ENCODE results near the gene SPRR1A. TPM values are rescaled to one million over a fixed set of nuclear protein-coding genes. Genes with fewer than 3 reads are reported as not detected.

Gene SPRR1A
- total and polyA plus RNA-seq, 2 of the 4 experiments (the other 2 are of a cell fraction), result not detected

- intact Hi-C loops (cut with micrococcal nuclease) (no loop called here), in situ Hi-C loops (cut with MboI; ENCODE audit: low sequenced_read_pairs) (no loop called here), dilution Hi-C loops (cut with HindIII; ENCODE audit: low sequenced_read_pairs, unreplicated experiment) (no loop called here)
- Histone ChIP-seq H2BK5ac (ENCODE audit: low read depth, low read length, poor library complexity, severe bottlenecking) (no peak within 1 kb of the TSS), H2AFZ (replicated peaks; ENCODE audit: low read length, poor library complexity) (no peak within 1 kb of the TSS), H3K23ac (ENCODE audit: low read depth, low read length) (no peak within 1 kb of the TSS), H3K18ac (ENCODE audit: low read depth, low read length) (no peak within 1 kb of the TSS), H3K4me2 (ENCODE audit: low read depth, low read length) (no peak within 1 kb of the TSS), H4K8ac (ENCODE audit: low read depth in 2 of 2, low read length in 2 of 2) (no peak within 1 kb of the TSS), H2BK120ac (ENCODE audit: low read depth, low read length) (no peak within 1 kb of the TSS), H4K91ac (ENCODE audit: insufficient read depth, low read depth, low read length) (no peak within 1 kb of the TSS), H3K9me1 (ENCODE audit: insufficient read depth, low read length) (no peaks in the 10 kb centered on the region), H3K79me1 (ENCODE audit: low read depth in 1 of 2, low read length in 2 of 2) (no peaks in the 10 kb centered on the region), H2AK9ac (replicated peaks; ENCODE audit: low read depth, low read length, poor library complexity) (no peak within 1 kb of the TSS), H2BK15ac (ENCODE audit: low read depth, low read length) (no peak within 1 kb of the TSS), H3K36me3 (ENCODE audit: control insufficient read depth, insufficient read depth, low read length) (no peaks in the 10 kb centered on the region), H3K27me3 (ENCODE audit: control insufficient read depth, insufficient read depth, low read length) (no peaks in the 10 kb centered on the region), H3K14ac (replicated peaks; ENCODE audit: low read depth, low read length) (no peak within 1 kb of the TSS), H2AK5ac (ENCODE audit: low read depth, low read length) (no peak within 1 kb of the TSS), H3K4me1 (ENCODE audit: control insufficient read depth, insufficient read depth, low read length) (no peaks in the 10 kb centered on the region), H4K20me1 (ENCODE audit: insufficient read depth, low read length) (no peaks in the 10 kb centered on the region), H3K9ac (ENCODE audit: low read depth, low read length) (no peak within 1 kb of the TSS), H3K4ac (ENCODE audit: low read depth, low read length) (no peak within 1 kb of the TSS), H3K27ac (ENCODE audit: insufficient read depth, low read length) (no peak within 1 kb of the TSS), H3K56ac (ENCODE audit: extremely low read depth, insufficient read depth, low read length) (no peak within 1 kb of the TSS), H2BK20ac (ENCODE audit: low read depth, low read length) (no peak within 1 kb of the TSS), H3K4me3 (ENCODE audit: insufficient read depth, low read depth, low read length) (no peak within 1 kb of the TSS), H3K9me3 (ENCODE audit: control insufficient read depth, insufficient read depth, low read length) (no peaks in the 10 kb centered on the region), H4K5ac (ENCODE audit: low read depth, low read length) (no peak within 1 kb of the TSS)
- ATAC-seq (ENCODE audit: low read depth) (no peak), DNase-seq (no peak)
- no TSS peak for BruUV-seq (replicated peaks)
- ChIA-PET POLR2A (ENCODE audit: unreplicated experiment) (no interaction called here), CTCF (no interaction called here)
- TF ChIP-seq FOS (IDR thresholded peaks at IDR 0.05; ENCODE audit: low read depth, low read length) (no peak), RFX5 (IDR thresholded peaks at IDR 0.05; ENCODE audit: low read depth, low read length) (no peak), CTCF (conservative IDR thresholded peaks at IDR 0.05; ENCODE audit: low read depth, low read length) (no peak), USF2 (IDR thresholded peaks at IDR 0.05; ENCODE audit: low read depth, low read length) (no peak), MXI1 (IDR thresholded peaks at IDR 0.05; ENCODE audit: borderline replicate concordance, low read depth, low read length) (no peak), CHD1 (IDR thresholded peaks at IDR 0.05; ENCODE audit: low read depth, low read length) (no peak), POLR2A (IDR thresholded peaks at IDR 0.05; ENCODE audit: low read depth, low read length) (no peak), MAZ (IDR thresholded peaks at IDR 0.05; ENCODE audit: borderline replicate concordance, low read depth, low read length) (no peak), BHLHE40 (IDR thresholded peaks at IDR 0.05; ENCODE audit: low read depth, low read length) (no peak), CEBPB (IDR thresholded peaks at IDR 0.05; ENCODE audit: low read depth, low read length) (no peak), ELK1 (IDR thresholded peaks at IDR 0.05; ENCODE audit: borderline replicate concordance, low read depth, low read length) (no peak), MAFK (IDR thresholded peaks at IDR 0.05; ENCODE audit: low read depth, low read length) (no peak), SMC3 (IDR thresholded peaks at IDR 0.05; ENCODE audit: low read depth, low read length) (no peak), NFE2L2 (IDR thresholded peaks at IDR 0.05; ENCODE audit: low read depth, low read length) (no peak), RCOR1 (IDR thresholded peaks at IDR 0.05; ENCODE audit: insufficient replicate concordance, low read length) (no peak), RAD21 (IDR thresholded peaks at IDR 0.05; ENCODE audit: low read length) (no peak)
Measured at GRCh38 chr1:153030895-153031294, 47.0 kb downstream of the SPRR1A start, which contains the start of gene SPRR1B. TSS of gene SPRR1B (plus strand) at chr1:153031203. CDS start at chr1:153032346, 1,143 bp downstream.
